Mesenchymal stem cell (in vitro differentiated cells and primary cell): Measurements from ENCODE around the gene GJD3.

Experiments used
- DNase-seq: peaks from one replicate; pipeline ENCODE4 v3.0.0-alpha.2; 2013
- H2AFZ ChIP-seq: one replicate; pipeline ENCODE4 v1.6.1; 2013; ENCODE audit warnings: low read depth, mild to moderate bottlenecking, control low read depth, inconsistent platforms, low read length, moderate library complexity
- H2AK5ac ChIP-seq: 2 replicates; pipeline ENCODE4 v1.6.1; 2013; ENCODE audit warnings: low read length, moderate library complexity, mild to moderate bottlenecking, inconsistent platforms; ENCODE audit not compliant: severe bottlenecking
- H2BK120ac ChIP-seq: one replicate; pipeline ENCODE4 v1.6.1; 2013; ENCODE audit warnings: low read depth, mild to moderate bottlenecking, inconsistent platforms, low read length, moderate library complexity
- H2BK12ac ChIP-seq, 2 experiments: one replicate each; pipeline ENCODE4 v1.6.1; 2013; ENCODE audit warnings: inconsistent platforms in 2 of 2, low read length in 2 of 2, mild to moderate bottlenecking in 2 of 2, moderate library complexity in 2 of 2, control low read depth in 1 of 2
- H2BK15ac ChIP-seq: one replicate; pipeline ENCODE4 v1.6.1; 2013; ENCODE audit warnings: mild to moderate bottlenecking, low read depth, inconsistent platforms; ENCODE audit not compliant: poor library complexity, severe bottlenecking
- H2BK5ac ChIP-seq: 2 replicates; pipeline ENCODE4 v1.6.1; 2013; ENCODE audit warnings: low read depth, mild to moderate bottlenecking, low read length, control low read depth, inconsistent platforms; ENCODE audit not compliant: poor library complexity, severe bottlenecking
- H3K14ac ChIP-seq, 2 experiments: one replicate each; pipeline ENCODE4 v1.6.1; 2013; ENCODE audit warnings: inconsistent platforms in 2 of 2, low read length in 2 of 2, control low read depth in 1 of 2, mild to moderate bottlenecking in 1 of 2, moderate library complexity in 1 of 2
- H3K18ac ChIP-seq, 2 experiments: one replicate each; pipeline ENCODE4 v1.6.1; 2013; ENCODE audit warnings: inconsistent platforms in 2 of 2, low read length in 2 of 2, control low read depth in 1 of 2, low read depth in 1 of 2, mild to moderate bottlenecking in 1 of 2
- H3K23ac ChIP-seq, 2 experiments: one replicate each; pipeline ENCODE4 v1.6.1; 2013; ENCODE audit warnings: inconsistent platforms in 2 of 2, low read length in 2 of 2, mild to moderate bottlenecking in 2 of 2, moderate library complexity in 2 of 2, control low read depth in 1 of 2
- H3K27ac ChIP-seq: 2 replicates; pipeline ENCODE4 v1.5.1; 2013; ENCODE audit warnings: mild to moderate bottlenecking, moderate library complexity, low read length, control low read depth, inconsistent platforms; ENCODE audit not compliant: poor library complexity, severe bottlenecking
- H3K27me3 ChIP-seq, 2 experiments: 2 replicates each; pipeline versions ENCODE4 v1.6.1 to v1.7.0; 2013; ENCODE audit warnings: low read length in 2 of 2, mild to moderate bottlenecking in 2 of 2, moderate library complexity in 2 of 2, control low read depth in 1 of 2, inconsistent platforms in 1 of 2; ENCODE audit not compliant: control insufficient read depth in 1 of 2, insufficient read depth in 1 of 2
- H3K36me3 ChIP-seq, 2 experiments: 2 replicates each; pipeline versions ENCODE4 v1.6.1 to v1.7.0; 2013; ENCODE audit warnings: low read length in 2 of 2, control low read depth in 1 of 2, inconsistent platforms in 1 of 2, low read depth in 1 of 2, mild to moderate bottlenecking in 1 of 2; ENCODE audit not compliant: insufficient read depth in 2 of 2, control insufficient read depth in 1 of 2
- H3K4ac ChIP-seq, 2 experiments: one replicate each; pipeline ENCODE4 v1.6.1; 2013; ENCODE audit warnings: inconsistent platforms in 2 of 2, low read length in 2 of 2, mild to moderate bottlenecking in 2 of 2, moderate library complexity in 2 of 2, control low read depth in 1 of 2, low read depth in 1 of 2
- H3K4me1 ChIP-seq: 2 replicates; pipeline ENCODE4 v1.6.1; 2013; ENCODE audit warnings: low read depth, low read length, control low read depth; ENCODE audit not compliant: control insufficient read depth, insufficient read depth
- H3K4me2 ChIP-seq: 2 replicates; pipeline ENCODE4 v1.6.1; 2013; ENCODE audit warnings: low read length, mild to moderate bottlenecking, inconsistent platforms; ENCODE audit not compliant: poor library complexity, severe bottlenecking
- H3K4me3 ChIP-seq, 2 experiments: 2 replicates each; pipeline versions ENCODE4 v1.5.1 to v1.7.0; 2013; ENCODE audit warnings: low read length in 2 of 2, mild to moderate bottlenecking in 2 of 2, control low read depth in 1 of 2, low read depth in 1 of 2; ENCODE audit not compliant: insufficient read depth in 1 of 2
- H3K79me1 ChIP-seq: replicated peaks from 2 replicates; pipeline ENCODE4 v1.6.1; 2013; ENCODE audit warnings: mild to moderate bottlenecking, control low read depth, low read length, inconsistent platforms; ENCODE audit not compliant: poor library complexity, severe bottlenecking
- H3K9ac ChIP-seq: 2 replicates; pipeline ENCODE4 v1.7.0; 2013; ENCODE audit warnings: mild to moderate bottlenecking, low read length, moderate library complexity
- H3K9me3 ChIP-seq: 2 replicates; pipeline ENCODE4 v1.7.0; 2013; ENCODE audit warnings: mild to moderate bottlenecking, low read length; ENCODE audit not compliant: control insufficient read depth
- H4K8ac ChIP-seq: one replicate; pipeline ENCODE4 v1.6.1; 2013; ENCODE audit warnings: inconsistent platforms, mild to moderate bottlenecking, low read length, moderate library complexity
- H4K91ac ChIP-seq: one replicate; pipeline ENCODE4 v1.6.1; 2013; ENCODE audit warnings: mild to moderate bottlenecking, low read length, inconsistent platforms
- WGBS: methylation state at CpG from one replicate; pipeline ENCODE4 v1.1.7; 2013; ENCODE audit warnings: mixed read lengths; 5-methylcytosine and 5-hydroxymethylcytosine counted together

The GJD3 gene

DNA sequence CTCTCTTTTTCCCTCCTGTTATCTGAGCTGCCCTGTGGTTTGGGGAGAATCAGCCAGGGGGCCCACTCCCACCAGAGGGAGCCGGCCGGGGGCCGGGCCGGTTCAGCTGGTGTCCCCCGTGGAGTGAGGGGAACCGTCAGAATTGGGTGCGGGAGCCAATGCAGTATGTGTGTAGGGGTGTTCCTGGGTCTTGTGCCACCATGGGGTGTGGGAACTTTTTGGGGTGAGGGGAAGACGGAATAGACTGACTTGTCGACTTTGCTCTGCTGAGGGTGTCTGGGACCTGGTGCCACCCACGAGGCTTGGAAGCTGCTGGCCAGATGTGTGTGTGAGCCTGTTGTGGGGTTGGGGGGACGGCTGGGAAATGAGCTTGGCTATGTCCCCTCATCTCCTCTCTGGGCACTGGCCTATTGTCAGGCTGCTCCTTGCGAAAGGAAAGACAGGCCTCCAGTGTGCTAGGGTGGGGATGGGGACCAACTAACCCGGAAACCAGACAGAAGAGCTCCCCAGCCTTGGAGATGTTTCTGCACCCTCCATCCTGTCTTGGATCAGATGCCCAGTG is 45.6 kb downstream of the GJD3 start:
- Histone ChIP-seq H3K79me1 (peaks cover 9% of the 10 kb centered on the region), H3K4ac (peak overlapping the region in 1 of 2 experiments; percentile 58), H3K4me2 (peak overlapping the region; percentile 93), H3K4me1 (peaks cover 82% of the 10 kb centered on the region), H2BK5ac (no peak overlapping the region), H2AFZ (no peak overlapping the region), H3K27me3 (no peaks in the 10 kb centered on the region), H3K36me3 (no peaks in the 10 kb centered on the region), H4K91ac (peak overlapping the region; percentile 65), H3K27ac (no peak overlapping the region), H3K18ac (peak overlapping the region in 1 of 2 experiments; percentile 86), H2BK15ac (peak overlapping the region; percentile 89), H3K23ac (no peak overlapping the region), H3K9me3 (no peaks in the 10 kb centered on the region), H3K14ac (peak overlapping the region in 1 of 2 experiments; percentile 8), H2BK12ac (peak overlapping the region; percentile 5 to 23), H4K8ac (peak overlapping the region; percentile 56), H3K4me3 (peak overlapping the region; percentile 83 to 88), H2BK120ac (peak overlapping the region; percentile 77), H3K9ac (peak overlapping the region; percentile 98), H2AK5ac (no peak overlapping the region)
- no peak for DNase-seq
- WGBS: 8% methylated on average over 12 of the region's 13 CpGs

DNA sequence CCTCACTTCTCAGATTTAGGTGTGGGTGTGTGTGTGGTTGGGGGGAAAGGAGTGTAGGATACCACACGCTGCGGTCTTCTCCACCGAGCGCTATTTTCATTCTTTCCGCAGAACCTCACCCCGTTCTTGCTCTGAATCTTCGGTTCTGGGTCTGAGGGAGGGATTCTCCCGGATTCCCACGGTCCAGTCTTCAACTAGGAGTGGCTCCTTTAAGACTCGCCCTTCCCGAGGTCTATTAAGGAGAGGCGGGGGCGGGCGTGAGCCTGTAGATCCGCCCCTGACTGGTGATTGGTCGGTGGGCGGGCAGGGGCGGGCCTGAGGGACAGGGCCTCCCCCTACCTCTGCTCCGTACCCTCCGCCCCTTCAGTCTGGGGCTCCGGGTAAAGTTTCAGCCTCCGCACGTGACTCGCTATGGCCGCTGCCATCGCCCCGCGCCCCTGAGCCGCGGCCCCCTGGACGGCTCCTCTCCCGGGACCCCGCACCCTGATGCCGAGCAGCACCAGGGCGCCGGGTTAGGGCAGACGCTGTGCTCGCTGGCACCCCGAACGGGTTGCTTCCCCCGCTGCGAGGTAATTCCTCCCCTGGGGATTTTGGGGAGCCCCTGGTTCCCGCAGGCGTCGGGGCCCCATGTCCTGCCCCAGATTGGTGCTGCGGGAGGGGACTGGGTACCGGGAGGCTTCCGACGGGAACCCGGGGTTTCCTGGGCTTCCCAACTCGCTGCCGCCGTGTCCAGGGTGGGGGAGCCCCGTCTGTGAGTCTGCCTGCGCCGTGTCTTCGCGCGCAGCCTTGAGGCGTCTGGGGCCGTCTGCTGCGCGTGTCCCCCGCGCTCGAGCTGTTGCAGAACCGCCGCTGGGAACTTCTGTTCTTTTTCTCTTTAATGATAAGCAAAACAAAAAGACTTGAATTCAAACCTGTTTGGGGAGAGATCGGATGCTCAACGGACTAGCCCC is 46.4 kb downstream of the GJD3 start:
- WGBS: under 1% methylated on average over 55 of the region's 70 CpGs

GRCh38 chr17:40317345-40317873 is 47.1 kb downstream of the GJD3 start:
- Histone ChIP-seq H3K27me3 (no peaks in the 10 kb centered on the region), H2AFZ (peak overlapping the region; percentile 29), H2AK5ac (peak overlapping the region; percentile 98), H3K9ac (peak overlapping the region; percentile 98), H3K4me2 (peak overlapping the region; percentile 67), H3K27ac (peak overlapping the region; percentile 95), H2BK120ac (peak overlapping the region; percentile 80), H2BK12ac (peak overlapping the region; percentile 75 to 79), H3K23ac (no peak overlapping the region), H2BK5ac (peak overlapping the region; percentile 93), H3K36me3 (no peaks in the 10 kb centered on the region), H3K4me3 (peak overlapping the region; percentile 36 to 88), H3K79me1 (peaks cover 11% of the 10 kb centered on the region), H4K91ac (peak overlapping the region; percentile 78), H3K4ac (peak overlapping the region; percentile 77 to 94), H4K8ac (peak overlapping the region; percentile 87), H3K4me1 (peaks cover 82% of the 10 kb centered on the region), H3K18ac (peak overlapping the region; percentile 89 to 96), H3K9me3 (no peaks in the 10 kb centered on the region), H2BK15ac (peak overlapping the region; percentile 77), H3K14ac (peak overlapping the region in 1 of 2 experiments; percentile 26)
- WGBS: 13% methylated on average over 5 of the region's 6 CpGs
- peak; percentile 88 for DNase-seq

More for the DNA sequence above, 46.4 kb downstream of the GJD3 start:
- Histone ChIP-seq H3K4ac (peak overlapping the region; percentile 66 to 93), H3K27me3 (no peaks in the 10 kb centered on the region), H3K79me1 (peaks cover 9% of the 10 kb centered on the region), H3K36me3 (no peaks in the 10 kb centered on the region), H2BK5ac (peak overlapping the region; percentile 54), H2BK120ac (peak overlapping the region; percentile 99), H2AFZ (peak overlapping the region; percentile 19), H3K18ac (peak overlapping the region; percentile 93 to 95), H3K27ac (peak overlapping the region; percentile 95), H2AK5ac (peak overlapping the region; percentile 40), H3K4me1 (peaks cover 82% of the 10 kb centered on the region), H3K14ac (peak overlapping the region in 1 of 2 experiments; percentile 92), H3K4me3 (peak overlapping the region; percentile 83 to 88), H4K8ac (peak overlapping the region; percentile 80), H3K4me2 (peak overlapping the region; percentile 93), H2BK15ac (peak overlapping the region; percentile 96), H2BK12ac (peak overlapping the region in 1 of 2 experiments; percentile 80), H3K9ac (peak overlapping the region; percentile 98), H3K23ac (peak overlapping the region; percentile 46 to 51), H3K9me3 (no peaks in the 10 kb centered on the region), H4K91ac (peak overlapping the region; percentile 84)
- DNase-seq: peak; percentile 99
